Measurements from ENCODE around the gene GTPBP1. TPM values are rescaled to one million over a fixed set of nuclear protein-coding genes. Genes with fewer than 3 reads are reported as not detected.

The GTPBP1 gene
- total RNA-seq, 1 donor from 2014 or later: 60.1 TPM

- no peaks in the 10 kb centered on the region for H3K27me3 Mint-ChIP-seq
- no peak overlapping the region for H3K4me3 Mint-ChIP-seq
- DNase-seq (ENCODE audit: extremely low spot score, unreplicated experiment): no peak
- no peak for TF ChIP-seq CTCF (conservative IDR thresholded peaks at IDR 0.05)
- H3K27ac Mint-ChIP-seq: no peak overlapping the region
- H3K36me3 Mint-ChIP-seq: no peaks in the 10 kb centered on the region
- peaks cover 4% of the 10 kb centered on the region for H3K4me1 Mint-ChIP-seq (ENCODE audit: unreplicated experiment)
- no peaks in the 10 kb centered on the region for H3K9me3 Mint-ChIP-seq
Observed at GRCh38 chr22:38774496-38775166, 68.9 kb downstream of the GTPBP1 start.

- no peak for TF ChIP-seq CTCF (conservative IDR thresholded peaks at IDR 0.05)
- H3K9me3 Mint-ChIP-seq: no peaks in the 10 kb centered on the region
- H3K27ac Mint-ChIP-seq: no peak overlapping the region
- H3K36me3 Mint-ChIP-seq: no peaks in the 10 kb centered on the region
- H3K4me3 Mint-ChIP-seq: no peak overlapping the region
- H3K27me3 Mint-ChIP-seq: no peaks in the 10 kb centered on the region
- DNase-seq (ENCODE audit: extremely low spot score, unreplicated experiment): no peak
- peaks cover 4% of the 10 kb centered on the region for H3K4me1 Mint-ChIP-seq (ENCODE audit: unreplicated experiment)
Observed at GRCh38 chr22:38775656-38776055, 69.9 kb downstream of the GTPBP1 start.

DNA sequence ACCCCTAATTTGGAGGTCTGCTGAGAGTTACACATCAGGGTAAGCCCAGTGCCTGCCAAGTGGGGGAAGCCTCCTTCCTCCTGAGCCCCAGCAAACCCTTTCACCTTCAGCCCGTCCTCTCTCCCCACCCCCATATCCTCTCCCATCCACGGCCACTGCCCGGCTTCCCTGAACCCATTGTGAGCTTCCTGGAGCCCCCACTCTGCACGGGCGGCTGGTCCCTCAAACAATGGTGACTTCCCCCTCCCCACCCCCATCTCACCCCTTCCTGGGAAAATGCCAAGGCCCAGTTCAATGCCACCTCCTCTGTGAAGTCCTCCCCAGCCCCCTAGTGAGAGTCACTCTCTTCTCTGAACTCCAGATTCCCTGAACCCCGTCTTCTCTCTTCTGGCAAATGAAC lies 70.3 kb downstream of the GTPBP1 start:
- Mint-ChIP-seq H3K27me3 (no peaks in the 10 kb centered on the region), H3K4me1 (ENCODE audit: unreplicated experiment) (peaks cover 4% of the 10 kb centered on the region), H3K4me3 (no peak overlapping the region), H3K36me3 (no peaks in the 10 kb centered on the region), H3K9me3 (no peaks in the 10 kb centered on the region), H3K27ac (no peak overlapping the region)
- no peak for DNase-seq (ENCODE audit: extremely low spot score, unreplicated experiment)
- TF ChIP-seq CTCF (conservative IDR thresholded peaks at IDR 0.05): no peak

DNA sequence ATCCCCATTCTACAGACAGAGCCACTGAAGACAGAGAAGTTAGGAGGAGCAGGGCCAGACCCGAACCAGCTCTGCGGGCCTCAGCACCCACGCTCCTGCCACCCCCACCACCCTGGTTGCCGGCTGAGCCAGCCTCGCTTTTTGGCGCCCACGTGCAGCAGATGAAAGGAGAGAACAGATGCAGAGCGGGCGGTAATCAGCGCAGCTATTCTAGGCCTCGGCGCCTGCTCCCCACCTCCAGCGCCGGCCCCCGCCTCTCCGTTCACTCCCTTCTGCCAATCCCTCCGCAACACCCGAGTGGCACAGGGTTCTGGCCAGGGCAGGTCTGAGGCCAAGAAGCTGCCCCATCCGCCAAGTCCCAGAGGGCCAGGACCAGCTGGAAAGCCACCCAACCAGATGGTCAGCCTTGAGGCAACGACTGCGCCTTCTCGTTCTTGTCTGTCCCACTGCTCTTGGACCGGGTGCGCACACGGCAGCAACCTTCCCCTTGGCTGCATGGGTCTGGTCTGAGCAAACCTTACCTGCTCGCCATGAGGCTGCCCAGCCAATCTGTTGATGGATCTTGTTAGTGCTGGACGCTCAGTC lies 71.4 kb downstream of the GTPBP1 start:
- Mint-ChIP-seq H3K27ac (no peak overlapping the region), H3K36me3 (no peaks in the 10 kb centered on the region), H3K27me3 (no peaks in the 10 kb centered on the region), H3K4me1 (ENCODE audit: unreplicated experiment) (peaks cover 4% of the 10 kb centered on the region), H3K4me3 (no peak overlapping the region), H3K9me3 (no peaks in the 10 kb centered on the region)
- TF ChIP-seq CTCF (conservative IDR thresholded peaks at IDR 0.05): no peak
- no peak for DNase-seq (ENCODE audit: extremely low spot score, unreplicated experiment)

DNA sequence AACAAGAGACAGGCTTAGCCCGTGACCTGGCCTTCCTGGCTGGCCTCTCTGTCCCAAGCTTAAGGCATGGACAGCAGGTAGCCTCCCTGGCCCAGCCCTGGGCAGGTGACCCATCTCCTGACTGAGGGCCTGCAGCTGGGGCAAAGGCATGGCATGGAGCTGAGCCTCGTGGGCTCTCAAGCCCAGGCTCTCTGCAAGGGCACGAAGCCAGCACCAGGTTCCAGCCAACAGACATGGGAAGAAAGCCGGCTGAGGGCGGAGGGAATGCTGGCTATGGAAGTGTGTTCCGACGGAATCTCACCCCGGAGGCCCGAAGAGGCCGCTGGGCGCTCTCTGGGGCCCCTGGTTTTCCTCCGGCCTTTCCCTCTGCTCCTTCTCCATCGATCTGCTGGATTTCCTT lies 75.3 kb downstream of the GTPBP1 start:
- DNase-seq (ENCODE audit: extremely low spot score, unreplicated experiment): no peak
- H3K27ac Mint-ChIP-seq: no peak overlapping the region
- H3K4me3 Mint-ChIP-seq: no peak overlapping the region
- no peaks in the 10 kb centered on the region for H3K9me3 Mint-ChIP-seq
- no peak for TF ChIP-seq CTCF (conservative IDR thresholded peaks at IDR 0.05)
- H3K4me1 Mint-ChIP-seq (ENCODE audit: unreplicated experiment): peaks cover 26% of the 10 kb centered on the region
- peaks cover 3% of the 10 kb centered on the region for H3K36me3 Mint-ChIP-seq
- H3K27me3 Mint-ChIP-seq: no peaks in the 10 kb centered on the region
